Ovary (tissue), 9 donors: ENCODE results near the gene MACC1. TPM values are rescaled to one million over a fixed set of nuclear protein-coding genes. Genes with fewer than 3 reads are reported as not detected.

Experiments used
- DNase-seq, 5 donors: peaks; one replicate each; pipeline ENCODE4 v3.0.0-alpha.2; 2019 to 2020
- H3K27ac ChIP-seq, 2 donors: fragments of 200-600 bp; one replicate each; pipeline versions ENCODE4 v1.5.1 to v1.8.0; 2019 to 2022
- H3K27me3 ChIP-seq: fragments of 200-600 bp; one replicate; pipeline ENCODE4 v1.8.0; 2022
- H3K36me3 ChIP-seq: fragments of 200-600 bp; sonication (generic); one replicate; pipeline ENCODE4 v1.5.1; 2019
- H3K4me1 ChIP-seq: one replicate; pipeline ENCODE4 v1.8.1; 2013; ENCODE audit warnings: mild to moderate bottlenecking, moderate library complexity; ENCODE audit not compliant: insufficient read depth
- H3K4me3 ChIP-seq: fragments of 200-600 bp; sonication (generic); one replicate; pipeline ENCODE4 v1.5.1; 2017
- H3K9me3 ChIP-seq, 2 donors: fragments of 200-600 bp in 1 of 2; sonication (generic) in 1 of 2; one replicate each; pipeline versions ENCODE4 v1.5.1 to v1.8.1; 2013 to 2019; ENCODE audit warnings: mild to moderate bottlenecking in 1 of 2, moderate library complexity in 1 of 2
- EP300 ChIP-seq: sonication (generic); formaldehyde crosslinking; IDR thresholded peaks from one replicate; pipeline ENCODE4 v1.6.1; 2017; ENCODE audit warnings: antibody characterized with exemption
- POLR2A ChIP-seq: fragments of 450-650 bp; IDR thresholded peaks from one replicate; pipeline ENCODE4 v1.6.1; 2017; ENCODE audit warnings: antibody characterized with exemption, mild to moderate bottlenecking, moderate library complexity
- WGBS, 3 donors: extraction: QIAGEN DNeasy Blood & Tissue Kit in 1 of 3; methylation state at CpG; one replicate each; pipeline versions ENCODE4 v1.1.5 to v1.1.7; 2013 to 2017; 5-methylcytosine and 5-hydroxymethylcytosine counted together
- intact Hi-C, 4 donors: fragments of 100-400 bp; cut with DNase I; formaldehyde crosslinking; loops; one replicate each; pipeline versions ENCODE4 v1.11.0 to v1.15.1; 2022 to 2023
- polyA plus RNA-seq, 2 donors: library from polyadenylated mRNA; stranded (reverse); fragments of 200-250 nt in 1 of 2; fragments of 350-450 nt in 1 of 2; fragmentation: Illumina TruSeq in 1 of 2; extraction: RNeasy Lipid Tissue Mini Kit (QIAGEN cat#74804) in 1 of 2; gene quantifications; one replicate each; pipeline ENCODE4 v1.2.3, GENCODE V29; 2013 to 2014
- total RNA-seq, 7 donors: library from RNA; depleted of rRNA in 2 of 7; stranded (reverse); fragments of >200 nt in 2 of 7; fragmentation: NEBNext Ultra II Directional in 3 of 7; extraction: Animal tissue kit (Norgen Biotek cat#: 25700) in 3 of 7; gene quantifications; one replicate each; pipeline versions ENCODE4 v1.1.0 to v1.2.4, GENCODE V29; 2016 to 2023
- TF ChIP-seq, protein P1 (sequence below), 3 donors: fragments of 450-650 bp in 2 of 3; fragments of 200-600 bp in 1 of 3; IDR thresholded peaks; one replicate each; pipeline versions ENCODE4 v1.5.1 to v1.8.0; 2016 to 2022; ENCODE audit warnings: antibody characterized with exemption in 3 of 3, mild to moderate bottlenecking in 1 of 3
- donor health status: DM: no; HTN: no; CAD: no; lungs with moderate emphysema.
- donor health status: DM: no; HTN: no; CAD: no.
- donor health status: Bipolar disorder and iron deficiency.
- donor health status: DM: yes; HTN: yes; CAD: no.
- donor health status: DM: no; HTN: no; CAD: no.
- donor health status: DM: yes; HTN: yes; CAD: no.

Gene MACC1
- total and polyA plus RNA-seq, 9 donors: 0.05 to 3.5 (median 0.33) TPM; not detected in 2

DNA sequence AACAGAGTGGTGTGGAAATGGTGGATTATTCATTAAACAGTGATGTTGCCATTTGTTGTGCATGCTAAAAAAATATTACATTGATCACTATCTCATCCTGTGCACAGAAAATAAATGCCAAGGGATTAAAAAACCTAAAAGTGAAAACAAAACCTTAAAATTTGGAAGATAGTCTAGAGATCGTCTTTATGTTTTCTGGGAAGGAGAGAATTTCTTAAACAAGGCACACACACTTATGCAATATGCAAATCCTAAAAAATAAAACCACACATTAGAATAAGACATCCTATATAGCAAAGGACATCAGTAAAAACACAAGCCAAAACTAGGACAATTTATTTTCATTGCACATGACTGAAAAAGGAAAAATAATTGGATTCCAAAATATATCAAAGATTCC, 54.5 kb downstream of the MACC1 start:
- TF ChIP-seq, protein P1, sequence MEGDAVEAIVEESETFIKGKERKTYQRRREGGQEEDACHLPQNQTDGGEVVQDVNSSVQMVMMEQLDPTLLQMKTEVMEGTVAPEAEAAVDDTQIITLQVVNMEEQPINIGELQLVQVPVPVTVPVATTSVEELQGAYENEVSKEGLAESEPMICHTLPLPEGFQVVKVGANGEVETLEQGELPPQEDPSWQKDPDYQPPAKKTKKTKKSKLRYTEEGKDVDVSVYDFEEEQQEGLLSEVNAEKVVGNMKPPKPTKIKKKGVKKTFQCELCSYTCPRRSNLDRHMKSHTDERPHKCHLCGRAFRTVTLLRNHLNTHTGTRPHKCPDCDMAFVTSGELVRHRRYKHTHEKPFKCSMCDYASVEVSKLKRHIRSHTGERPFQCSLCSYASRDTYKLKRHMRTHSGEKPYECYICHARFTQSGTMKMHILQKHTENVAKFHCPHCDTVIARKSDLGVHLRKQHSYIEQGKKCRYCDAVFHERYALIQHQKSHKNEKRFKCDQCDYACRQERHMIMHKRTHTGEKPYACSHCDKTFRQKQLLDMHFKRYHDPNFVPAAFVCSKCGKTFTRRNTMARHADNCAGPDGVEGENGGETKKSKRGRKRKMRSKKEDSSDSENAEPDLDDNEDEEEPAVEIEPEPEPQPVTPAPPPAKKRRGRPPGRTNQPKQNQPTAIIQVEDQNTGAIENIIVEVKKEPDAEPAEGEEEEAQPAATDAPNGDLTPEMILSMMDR (IDR thresholded peaks at IDR 0.05): no peak
- no peak for TF ChIP-seq POLR2A
- no peak for TF ChIP-seq EP300
- H3K27ac ChIP-seq: no peak overlapping the region
- H3K4me3 ChIP-seq: no peak overlapping the region
- H3K9me3 ChIP-seq: no peaks in the 10 kb centered on the region
- H3K36me3 ChIP-seq: no peaks in the 10 kb centered on the region
- intact Hi-C loops: no loop called here
- 93 to 96% (median 94%) methylated on average over 1 of the region's 1 CpG for WGBS, 3 donors
- no peak for DNase-seq
- H3K27me3 ChIP-seq: no peaks in the 10 kb centered on the region
- H3K4me1 ChIP-seq: peaks cover 3% of the 10 kb centered on the region

DNA sequence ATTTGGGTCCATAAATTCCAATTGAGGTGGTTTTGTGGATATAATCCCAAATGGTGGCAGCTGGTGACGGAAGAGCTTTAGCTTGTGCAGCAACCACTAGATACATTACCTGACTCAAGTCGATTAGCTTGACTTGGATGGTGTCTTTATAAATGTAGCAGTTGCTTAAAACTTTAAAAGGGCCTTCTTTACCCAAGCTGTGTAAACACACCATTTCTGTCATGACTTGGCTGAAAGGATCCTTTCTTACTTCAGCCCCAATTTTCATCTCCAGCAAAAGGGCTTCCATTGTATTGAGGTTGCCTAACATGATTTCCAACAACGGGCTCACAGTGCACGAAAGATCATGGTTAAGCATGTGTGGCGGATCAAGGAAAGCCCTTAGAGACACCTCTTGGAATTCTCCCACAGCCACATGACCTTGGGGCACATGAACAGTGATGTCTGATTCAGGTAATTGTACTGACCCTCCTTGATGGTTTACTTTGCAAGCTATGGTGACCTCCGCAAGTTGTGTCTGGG, 57.9 kb downstream of the MACC1 start:
- Histone ChIP-seq H3K27ac (no peak overlapping the region), H3K9me3 (no peaks in the 10 kb centered on the region), H3K27me3 (no peaks in the 10 kb centered on the region), H3K4me1 (no peaks in the 10 kb centered on the region), H3K36me3 (no peaks in the 10 kb centered on the region), H3K4me3 (no peak overlapping the region)
- DNase-seq: no peak
- intact Hi-C loops: no loop called here
- TF ChIP-seq POLR2A (no peak), EP300 (no peak)
- TF ChIP-seq, protein P1 (IDR thresholded peaks at IDR 0.05): no peak
- WGBS, 3 donors: 96 to 97% (median 96%) methylated on average over 6 of the region's 6 CpGs

DNA sequence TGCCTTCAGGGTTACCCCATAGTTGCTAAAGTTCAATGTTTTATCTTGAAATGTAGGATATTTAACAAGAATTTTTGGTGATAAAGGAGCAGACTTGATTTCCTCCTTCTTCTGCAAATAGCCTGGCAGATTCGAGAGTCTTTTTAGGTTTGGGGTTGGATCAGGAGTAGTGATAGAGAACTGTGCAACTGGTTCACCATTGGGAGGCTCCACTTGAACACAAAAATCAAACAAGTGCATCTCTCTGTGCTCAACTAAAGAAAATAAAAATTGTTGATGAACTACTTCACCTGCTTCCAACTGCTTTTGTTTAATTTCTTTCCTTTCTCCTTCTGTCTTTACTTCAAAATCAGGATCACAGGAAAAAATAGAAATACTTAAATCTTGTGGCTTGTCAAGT, 58.5 kb downstream of the MACC1 start:
- H3K4me1 ChIP-seq: no peaks in the 10 kb centered on the region
- H3K27me3 ChIP-seq: no peaks in the 10 kb centered on the region
- intact Hi-C loops: no loop called here
- no peaks in the 10 kb centered on the region for H3K9me3 ChIP-seq
- 9 to 43% (median 19%) methylated on average over 1 of the region's 1 CpG for WGBS, 3 donors
- no peak for DNase-seq
- no peaks in the 10 kb centered on the region for H3K36me3 ChIP-seq
- no peak overlapping the region for H3K27ac ChIP-seq
- TF ChIP-seq POLR2A (no peak), EP300 (no peak)
- TF ChIP-seq, protein P1 (IDR thresholded peaks at IDR 0.05): no peak
- H3K4me3 ChIP-seq: no peak overlapping the region

DNA sequence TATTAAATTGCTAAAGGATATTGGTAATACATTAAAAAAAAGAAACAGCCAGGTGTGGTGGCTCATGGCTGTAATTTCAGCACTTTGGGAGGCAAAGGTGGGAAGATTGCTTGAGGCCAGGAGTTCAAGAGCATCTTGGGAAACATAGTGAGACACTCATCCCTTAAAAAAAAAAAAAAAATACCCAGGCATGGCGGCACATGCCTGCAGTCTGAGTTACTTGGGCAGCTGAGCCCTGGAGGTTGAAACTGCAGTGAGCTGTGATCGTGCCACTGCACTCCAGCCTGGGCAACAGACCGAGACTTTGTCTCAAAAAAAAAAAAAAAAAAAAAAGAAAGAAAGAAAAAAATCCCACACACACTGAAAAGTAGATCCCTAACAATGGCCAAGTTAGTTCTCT, 59.7 kb downstream of the MACC1 start:
- no peak overlapping the region for H3K27ac ChIP-seq
- H3K36me3 ChIP-seq: no peaks in the 10 kb centered on the region
- H3K9me3 ChIP-seq: no peaks in the 10 kb centered on the region
- H3K4me3 ChIP-seq: no peak overlapping the region
- H3K27me3 ChIP-seq: no peaks in the 10 kb centered on the region
- intact Hi-C loops: no loop called here
- DNase-seq: no peak
- WGBS, 3 donors: 86 to 89% (median 87%) methylated on average over 3 of the region's 3 CpGs
- peaks cover 2% of the 10 kb centered on the region for H3K4me1 ChIP-seq
- TF ChIP-seq POLR2A (no peak), EP300 (no peak)
- TF ChIP-seq, protein P1 (IDR thresholded peaks at IDR 0.05): no peak
